SU-DHL-6 (cell line): ENCODE results near the gene TNMD.

Experiments used
- EZH2phosphoT487 ChIP-seq: fragments of 200-600 bp; sonication (generic), shearing (Covaris generic); conservative IDR thresholded peaks from 2 replicates; pipeline ENCODE4 v1.6.1; 2018; ENCODE audit warnings: mild to moderate bottlenecking, antibody characterized with exemption, low read length, moderate library complexity, mixed read lengths
- TF ChIP-seq, protein P1 (sequence below): fragments of 200-600 bp; sonication (generic); IDR thresholded peaks from one replicate; pipeline ENCODE4 v1.5.1; 2017; ENCODE audit warnings: antibody characterized with exemption, mild to moderate bottlenecking, low read length, moderate library complexity; ENCODE audit not compliant: insufficient read depth, poor library complexity, severe bottlenecking

DNA sequence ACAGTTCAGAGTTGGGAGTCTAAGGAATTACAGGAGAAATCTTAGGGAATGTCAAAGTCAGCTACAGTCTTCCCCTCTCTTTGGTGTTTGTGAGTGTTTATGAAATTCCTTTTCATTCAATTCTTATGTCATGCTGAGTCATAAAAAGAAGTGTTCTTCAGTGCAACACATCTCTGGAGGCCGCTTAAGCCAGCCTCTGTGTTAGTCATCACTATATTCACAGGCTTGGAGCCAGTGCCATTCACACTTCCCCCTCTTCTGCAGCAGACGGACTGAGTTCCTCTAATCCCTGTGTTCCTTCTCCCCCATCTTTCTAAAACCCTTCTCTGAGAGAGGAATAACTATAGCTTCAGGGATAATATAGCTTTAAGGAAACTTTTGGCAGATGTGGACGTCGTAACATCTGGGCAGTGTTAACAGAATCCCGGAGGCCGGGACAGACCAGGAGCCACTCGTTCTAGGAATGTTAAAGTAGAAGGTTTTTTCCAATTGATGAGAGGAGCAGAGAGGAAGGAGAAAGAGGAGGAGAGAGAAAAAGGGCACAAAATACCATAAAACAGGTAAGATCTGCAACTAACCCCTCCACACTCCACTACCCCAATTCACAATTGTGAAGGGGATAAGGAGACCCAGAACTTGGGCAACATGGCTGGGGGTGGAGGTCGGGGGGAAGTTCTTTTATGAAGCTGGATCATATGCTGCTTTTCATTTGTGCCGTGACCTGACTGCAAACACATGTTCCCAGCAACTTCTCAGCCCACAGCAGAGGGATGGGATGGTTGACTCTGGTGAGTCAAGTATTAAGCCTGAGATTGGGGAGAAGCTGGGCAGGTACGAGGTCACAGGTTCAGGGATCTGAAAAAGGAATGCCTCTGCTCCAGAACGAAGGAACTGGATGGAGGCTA is 59.5 kb downstream of the TNMD start, which contains the start of gene SRPX2:
- TF ChIP-seq, protein P1, sequence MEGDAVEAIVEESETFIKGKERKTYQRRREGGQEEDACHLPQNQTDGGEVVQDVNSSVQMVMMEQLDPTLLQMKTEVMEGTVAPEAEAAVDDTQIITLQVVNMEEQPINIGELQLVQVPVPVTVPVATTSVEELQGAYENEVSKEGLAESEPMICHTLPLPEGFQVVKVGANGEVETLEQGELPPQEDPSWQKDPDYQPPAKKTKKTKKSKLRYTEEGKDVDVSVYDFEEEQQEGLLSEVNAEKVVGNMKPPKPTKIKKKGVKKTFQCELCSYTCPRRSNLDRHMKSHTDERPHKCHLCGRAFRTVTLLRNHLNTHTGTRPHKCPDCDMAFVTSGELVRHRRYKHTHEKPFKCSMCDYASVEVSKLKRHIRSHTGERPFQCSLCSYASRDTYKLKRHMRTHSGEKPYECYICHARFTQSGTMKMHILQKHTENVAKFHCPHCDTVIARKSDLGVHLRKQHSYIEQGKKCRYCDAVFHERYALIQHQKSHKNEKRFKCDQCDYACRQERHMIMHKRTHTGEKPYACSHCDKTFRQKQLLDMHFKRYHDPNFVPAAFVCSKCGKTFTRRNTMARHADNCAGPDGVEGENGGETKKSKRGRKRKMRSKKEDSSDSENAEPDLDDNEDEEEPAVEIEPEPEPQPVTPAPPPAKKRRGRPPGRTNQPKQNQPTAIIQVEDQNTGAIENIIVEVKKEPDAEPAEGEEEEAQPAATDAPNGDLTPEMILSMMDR, result no peak
- TF ChIP-seq EZH2phosphoT487, result no peak
